H1 (cell line): ENCODE measurements around the gene CAMTA1. TPM values are rescaled to one million over a fixed set of nuclear protein-coding genes. Genes with fewer than 3 reads are reported as not detected.

ENCODE experiments used
- CTCF ChIA-PET: fragments of 300-600 bp; sonication (Branson Sonifier 250); formaldehyde crosslinking; loops from one replicate; lab custom pipeline; 2021; ENCODE audit not compliant: partially characterized antibody; lab: Charles Lee
- POLR2A ChIA-PET: fragments of 300-600 bp; sonication (Branson Sonifier 250); formaldehyde crosslinking; loops from one replicate; lab custom pipeline; 2021; ENCODE audit warnings: inconsistent platforms; ENCODE audit not compliant: partially characterized antibody; lab: Charles Lee
- DNase-seq, 2 experiments: peaks; one replicate each; pipeline versions ENCODE4 v3.0.0 to v3.0.0-alpha.2; 2010 to 2022; ENCODE audit warnings: low spot score in 2 of 2, low read depth in 1 of 2, mixed read lengths in 1 of 2
- FAIRE-seq: peaks from 2 replicates; lab custom pipeline; 2011; peaks lifted over from hg19 to GRCh38; lab: Jason Lieb, UNC
- H2AFZ ChIP-seq: 2 replicates; pipeline ENCODE4 v1.8.1; 2012; ENCODE audit warnings: low read length, inconsistent platforms
- H2AK5ac ChIP-seq: 2 replicates; pipeline ENCODE4 v1.6.1; 2013; ENCODE audit warnings: low read depth, low read length
- H2BK120ac ChIP-seq: replicated peaks from 2 replicates; pipeline ENCODE3; 2013; ENCODE audit warnings: low read depth, low read length, inconsistent platforms
- H2BK12ac ChIP-seq: 2 replicates; pipeline ENCODE4 v1.6.1; 2013; ENCODE audit warnings: low read depth, low read length
- H2BK15ac ChIP-seq: 2 replicates; pipeline ENCODE4 v1.6.1; 2013; ENCODE audit warnings: low read length
- H2BK20ac ChIP-seq: 2 replicates; pipeline ENCODE4 v1.6.1; 2013; ENCODE audit warnings: low read length
- H2BK5ac ChIP-seq: 2 replicates; pipeline ENCODE4 v1.6.1; 2013; ENCODE audit warnings: low read depth, low read length
- H3K14ac ChIP-seq: 2 replicates; pipeline ENCODE4 v1.6.1; 2013; ENCODE audit warnings: inconsistent platforms; ENCODE audit not compliant: insufficient read length
- H3K18ac ChIP-seq: 2 replicates; pipeline ENCODE4 v1.6.1; 2013; ENCODE audit warnings: low read length; ENCODE audit errors: extremely low read depth
- H3K23ac ChIP-seq: 2 replicates; pipeline ENCODE4 v1.6.1; 2013; ENCODE audit warnings: inconsistent platforms; ENCODE audit not compliant: insufficient read length
- H3K23me2 ChIP-seq: 2 replicates; pipeline ENCODE4 v1.6.1; 2013; ENCODE audit warnings: low read depth, low read length
- H3K27ac ChIP-seq: 2 replicates; pipeline ENCODE4 v1.6.1; 2011; ENCODE audit warnings: low read depth, low read length, inconsistent platforms
- H3K27me3 ChIP-seq, 4 experiments: replicated peaks in 1 of 4; 1 replicate in 1 of 4; 2 replicates in 3 of 4; pipeline versions ENCODE4 v1.6.1 to v1.8.1; 2011 to 2013; ENCODE audit warnings: low read length in 3 of 4, mild to moderate bottlenecking in 3 of 4, inconsistent platforms in 2 of 4, mixed read lengths in 2 of 4, moderate library complexity in 1 of 4; ENCODE audit not compliant: control insufficient read depth in 3 of 4, insufficient read depth in 3 of 4; ENCODE audit errors: extremely low read depth in 1 of 4
- H3K36me3 ChIP-seq, 4 experiments: 2 replicates each; pipeline versions ENCODE4 v1.6.1 to v1.8.1; 2011 to 2013; ENCODE audit warnings: mild to moderate bottlenecking in 4 of 4, low read length in 3 of 4, moderate library complexity in 2 of 4, control low read depth in 1 of 4, inconsistent platforms in 1 of 4; ENCODE audit not compliant: insufficient read depth in 4 of 4, control insufficient read depth in 2 of 4
- H3K4ac ChIP-seq: replicated peaks from 2 replicates; pipeline ENCODE3; 2013; ENCODE audit warnings: low read length, low read depth, mixed read lengths, inconsistent platforms; ENCODE audit not compliant: insufficient read length
- H3K4me1 ChIP-seq, 4 experiments: replicated peaks in 1 of 4; 1 replicate in 1 of 4; 2 replicates in 3 of 4; pipeline versions ENCODE4 v1.6.1 to v1.8.1; 2011 to 2013; ENCODE audit warnings: low read length in 3 of 4, inconsistent platforms in 2 of 4, mixed read lengths in 1 of 4; ENCODE audit not compliant: insufficient read depth in 4 of 4, control insufficient read depth in 3 of 4
- H3K4me2 ChIP-seq, 2 experiments: 2 replicates each; pipeline versions ENCODE4 v1.6.1 to v1.8.1; 2011 to 2013; ENCODE audit warnings: low read depth in 2 of 2, low read length in 2 of 2, control low read depth in 1 of 2, inconsistent platforms in 1 of 2, mild to moderate bottlenecking in 1 of 2; ENCODE audit not compliant: insufficient read depth in 1 of 2
- H3K4me3 ChIP-seq, 4 experiments: fragments of 200-600, 300-600 bp in 1 of 4; sonication (generic), shearing (Covaris generic), sonication (Bioruptor Twin) in 1 of 4; 2 replicates each; pipeline versions ENCODE4 v1.5.1 to v1.8.1; 2011 to 2016; ENCODE audit warnings: low read length in 4 of 4, low read depth in 3 of 4, control low read depth in 2 of 4, inconsistent platforms in 2 of 4, mild to moderate bottlenecking in 2 of 4, mixed read lengths in 1 of 4, moderate library complexity in 1 of 4; ENCODE audit not compliant: insufficient read depth in 2 of 4; ENCODE audit errors: extremely low read depth in 1 of 4
- H3K56ac ChIP-seq: replicated peaks from 2 replicates; pipeline ENCODE3; 2013; ENCODE audit warnings: low read depth, mild to moderate bottlenecking, mixed read lengths, low read length, inconsistent platforms; ENCODE audit not compliant: insufficient read length
- H3K79me1 ChIP-seq: 2 replicates; pipeline ENCODE4 v1.6.1; 2013; ENCODE audit warnings: low read depth, low read length, control low read depth
- H3K79me2 ChIP-seq, 2 experiments: 2 replicates each; pipeline versions ENCODE4 v1.6.1 to v1.8.1; 2012 to 2013; ENCODE audit warnings: low read length in 2 of 2, mild to moderate bottlenecking in 2 of 2, inconsistent platforms in 1 of 2; ENCODE audit not compliant: insufficient read depth in 2 of 2, control insufficient read depth in 1 of 2
- H3K9ac ChIP-seq, 4 experiments: replicated peaks in 1 of 4; 1 replicate in 1 of 4; 2 replicates in 3 of 4; pipeline versions ENCODE4 v1.6.1 to v1.8.1; 2011 to 2013; ENCODE audit warnings: low read depth in 3 of 4, low read length in 3 of 4, control low read depth in 2 of 4, mild to moderate bottlenecking in 2 of 4, moderate library complexity in 2 of 4, inconsistent platforms in 1 of 4; ENCODE audit errors: extremely low read depth in 1 of 4
- H3K9me3 ChIP-seq, 2 experiments: 2 replicates each; pipeline versions ENCODE4 v1.6.1 to v1.8.1; 2012 to 2013; ENCODE audit warnings: mild to moderate bottlenecking in 2 of 2, moderate library complexity in 2 of 2, control low read depth in 1 of 2, inconsistent platforms in 1 of 2, low read depth in 1 of 2, low read length in 1 of 2, mixed read lengths in 1 of 2; ENCODE audit not compliant: insufficient read depth in 2 of 2
- H4K20me1 ChIP-seq, 2 experiments: replicated peaks in 1 of 2; 2 replicates each; pipeline versions ENCODE3 to v1.8.1; 2011 to 2013; ENCODE audit warnings: inconsistent platforms in 2 of 2, low read length in 2 of 2, mild to moderate bottlenecking in 1 of 2; ENCODE audit not compliant: insufficient read depth in 2 of 2, control insufficient read depth in 1 of 2
- H4K5ac ChIP-seq: 2 replicates; pipeline ENCODE4 v1.6.1; 2013; ENCODE audit warnings: low read length, low read depth, mixed read lengths, inconsistent platforms; ENCODE audit not compliant: insufficient read length
- H4K8ac ChIP-seq: 2 replicates; pipeline ENCODE4 v1.8.0; 2013; ENCODE audit warnings: mild to moderate bottlenecking, moderate library complexity, low read length, inconsistent platforms; ENCODE audit not compliant: insufficient read depth; ENCODE audit errors: extremely low read depth
- H4K91ac ChIP-seq: replicated peaks from 2 replicates; pipeline ENCODE3; 2013; ENCODE audit warnings: low read length, mixed read lengths, inconsistent platforms; ENCODE audit not compliant: insufficient read length
- GTF2F1 ChIP-seq: IDR thresholded peaks from 2 replicates; pipeline ENCODE4 v1.6.1; 2012; ENCODE audit warnings: low read depth, low read length, improper control_type of control experiment, borderline replicate concordance
- JUN ChIP-seq: IDR thresholded peaks from 2 replicates; pipeline ENCODE4 v1.6.1; 2011; ENCODE audit warnings: low read depth, mild to moderate bottlenecking, improper control_type of control experiment, low read length
- NANOG ChIP-seq: IDR thresholded peaks from 2 replicates; pipeline ENCODE4 v1.6.1; 2011; ENCODE audit warnings: low read length, low read depth, mild to moderate bottlenecking, inconsistent platforms; ENCODE audit not compliant: insufficient read depth, poor library complexity, severe bottlenecking
- SP2 ChIP-seq: IDR thresholded peaks from 2 replicates; pipeline ENCODE4 v1.6.1; 2012; ENCODE audit warnings: mild to moderate bottlenecking, low read length, inconsistent platforms
- WGBS, 2 experiments: shearing (Covaris generic) in 1 of 2; methylation state at CpG; one replicate each; pipeline versions ENCODE4 v1.1.6 to v1.1.7; 2013 to 2015; ENCODE audit warnings: low lambda C conversion rate in 2 of 2, mixed read lengths in 2 of 2, inconsistent platforms in 1 of 2, low coverage in 1 of 2, missing lambda C conversion rate in 1 of 2; ENCODE audit not compliant: insufficient replicate concordance in 2 of 2, insufficient coverage in 1 of 2, insufficient read length in 1 of 2; ENCODE audit errors: extremely low coverage in 1 of 2, missing lambda C conversion rate in 1 of 2; 5-methylcytosine and 5-hydroxymethylcytosine counted together
- polyA plus RNA-seq, 7 experiments: library from polyadenylated mRNA; depleted of rRNA in 3 of 7; stranded (reverse) in 5 of 7; unstranded in 2 of 7; fragments of >200 nt in 5 of 7; fragments of 200-250 nt in 2 of 7; gene quantifications; 1 replicate in 5 of 7; 2 replicates in 1 of 7; 4 replicates in 1 of 7; pipeline versions ENCODE4 v1.2.1 to v1.2.3, GENCODE V29; 2011 to 2013; ENCODE audit warnings: missing spikeins in 2 of 7, mixed read lengths in 2 of 7
- total RNA-seq: library from RNA; stranded (reverse); fragmentation: NEBNext Ultra II Directional; extraction: Animal tissue kit (Norgen Biotek cat#: 25700); gene quantifications from 2 replicates; pipeline ENCODE4 v1.2.1, GENCODE V29; 2021
- TF ChIP-seq, protein P1 (sequence below): IDR thresholded peaks from 2 replicates; pipeline ENCODE4 v1.6.1; 2012; ENCODE audit warnings: inconsistent platforms

Gene CAMTA1
- total and polyA plus RNA-seq, 2 of the 8 experiments (the other 6 are each of a cell fraction or from before 2014, with no cell fraction given): 65.0 to 119 TPM

DNA sequence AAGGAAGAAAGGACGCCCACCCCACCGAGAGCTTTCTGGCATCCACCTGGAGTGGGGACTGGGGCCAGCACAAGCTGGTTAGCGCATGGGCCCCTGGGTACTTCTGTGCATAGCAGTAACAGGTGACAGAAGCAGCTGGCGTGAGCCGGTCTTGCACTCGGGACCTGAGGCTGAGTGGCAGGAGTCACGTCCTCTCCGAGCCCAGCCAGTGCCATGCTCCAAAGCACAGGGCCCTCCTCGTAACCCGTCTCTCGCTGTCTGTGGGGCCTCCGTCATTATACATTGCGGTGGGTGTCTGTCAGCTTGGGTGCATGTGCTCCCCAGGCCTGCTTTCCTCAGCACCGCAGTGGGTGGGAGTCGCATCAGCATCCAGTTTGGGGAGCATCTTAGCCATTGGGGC, 898.3 kb downstream of the CAMTA1 start:
- H3K4me1 ChIP-seq: peaks cover 0 to 12% (median 3%) of the 10 kb centered on the region in 4 experiments; a peak in 4 of 7 replicates
- H4K8ac ChIP-seq: no peak overlapping the region
- TF ChIP-seq JUN (no peak), NANOG (no peak), SP2 (no peak), GTF2F1 (no peak)
- TF ChIP-seq, protein P1, sequence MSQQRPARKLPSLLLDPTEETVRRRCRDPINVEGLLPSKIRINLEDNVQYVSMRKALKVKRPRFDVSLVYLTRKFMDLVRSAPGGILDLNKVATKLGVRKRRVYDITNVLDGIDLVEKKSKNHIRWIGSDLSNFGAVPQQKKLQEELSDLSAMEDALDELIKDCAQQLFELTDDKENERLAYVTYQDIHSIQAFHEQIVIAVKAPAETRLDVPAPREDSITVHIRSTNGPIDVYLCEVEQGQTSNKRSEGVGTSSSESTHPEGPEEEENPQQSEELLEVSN: no peak
- H4K91ac ChIP-seq: no peak overlapping the region
- H3K79me1 ChIP-seq: no peaks in the 10 kb centered on the region
- H3K18ac ChIP-seq: no peak overlapping the region
- H3K4me3 ChIP-seq: no peak overlapping the region
- H2BK5ac ChIP-seq: no peak overlapping the region
- H3K9me3 ChIP-seq: no peaks in the 10 kb centered on the region
- no peak overlapping the region for H4K5ac ChIP-seq
- no peak overlapping the region for H3K27ac ChIP-seq
- H2BK15ac ChIP-seq: no peak overlapping the region
- H2BK20ac ChIP-seq: no peak overlapping the region
- H3K36me3 ChIP-seq: no peaks in the 10 kb centered on the region
- FAIRE-seq (no peak), DNase-seq (no peak)
- no peak overlapping the region for H3K4ac ChIP-seq
- H3K79me2 ChIP-seq: no peaks in the 10 kb centered on the region
- H2AK5ac ChIP-seq: no peak overlapping the region
- no peak overlapping the region for H3K4me2 ChIP-seq
- CTCF ChIA-PET: interaction anchor here (0.8 to 6.9 kb wide), 4 partner anchors 14 to 70 kb away, joined by 4 to 106 read pairs (median 14); no protein-coding TSS in a partner anchor
- 93% methylated on average over 15 of the region's 15 CpGs; no CpG with 5 or more reads in 1 of the 2 experiments for WGBS, 2 experiments
- H3K14ac ChIP-seq: no peak overlapping the region
- H2BK12ac ChIP-seq: no peak overlapping the region
- H3K9ac ChIP-seq: no peak overlapping the region
- peaks cover 2% of the 10 kb centered on the region; the same call in 1 of the 2 replicates for H3K23me2 ChIP-seq
- no peak overlapping the region for H3K56ac ChIP-seq
- POLR2A ChIA-PET: interaction anchor here (1.3 kb wide), 1 partner anchor 14 kb away, joined by 4 read pairs; no protein-coding TSS in a partner anchor
- no peaks in the 10 kb centered on the region for H4K20me1 ChIP-seq
- H2AFZ ChIP-seq: no peak overlapping the region
- no peak overlapping the region for H3K23ac ChIP-seq
- peaks cover 0 to 18% (median 13%) of the 10 kb centered on the region in 4 experiments; a peak in 6 of 7 replicates for H3K27me3 ChIP-seq
- H2BK120ac ChIP-seq: no peak overlapping the region
